Stimulated activated CD4-positive, alpha-beta T cell treated with anti-CD3 and anti-CD28 coated beads, Interleukin-1b, Interleukin-23, amount 100 ng/mL, for 4 hours (primary cell): ENCODE results near the gene ANO9.
"Not testable (repeated sequence)": the region's sequence is repeated elsewhere in the genome, so short reads cannot be mapped to it uniquely, and the experiment has no call there.

Source experiments
- DNase-seq, 2 donors: peaks; one replicate each; pipeline ENCODE4 v3.0.0-alpha.2; 2020; ENCODE audit warnings: low read depth in 2 of 2

ANO9 gene

GRCh38 chr11:416051-416756 is 25.6 kb downstream of the ANO9 start:
- no peak for DNase-seq

- DNase-seq, result no peak
These were observed 26.2 kb downstream of the ANO9 start for GRCh38 chr11:415640-416041.

GRCh38 chr11:414318-414857 is 27.4 kb downstream of the ANO9 start:
- no peak for DNase-seq

- no peak for DNase-seq
These were observed 28.4 kb downstream of the ANO9 start for GRCh38 chr11:413120-414081.

GRCh38 chr11:412641-413119 is 29.1 kb downstream of the ANO9 start:
- no peak for DNase-seq

- not testable (repeated sequence) for DNase-seq
These were observed 30.3 kb downstream of the ANO9 start for GRCh38 chr11:411520-411919.

GRCh38 chr11:410711-411110 is 31.1 kb downstream of the ANO9 start:
- not testable (repeated sequence) for DNase-seq

GRCh38 chr11:409600-410483 is 32.0 kb downstream of the ANO9 start:
- no peak for DNase-seq

GRCh38 chr11:409008-409599 is 32.7 kb downstream of the ANO9 start:
- no peak for DNase-seq

GRCh38 chr11:408154-409007 is 33.4 kb downstream of the ANO9 start:
- no peak for DNase-seq

GRCh38 chr11:407651-408123 is 34.1 kb downstream of the ANO9 start:
- DNase-seq, result no peak

- DNase-seq, result peak; percentile 73 to 82
These were observed 34.8 kb downstream of the ANO9 start for GRCh38 chr11:406796-407650.

GRCh38 chr11:405954-406795 is 35.6 kb downstream of the ANO9 start:
- DNase-seq, result no peak

- DNase-seq, result no peak
These were observed 36.4 kb downstream of the ANO9 start for GRCh38 chr11:405323-405953.

- DNase-seq, result no peak
These were observed 37.1 kb downstream of the ANO9 start for GRCh38 chr11:404551-405264.

- no peak for DNase-seq
These were observed 37.9 kb downstream of the ANO9 start for GRCh38 chr11:403761-404431.
